ENCODE results near the gene BAG5.
"Not testable (repeated sequence)": the region's sequence is repeated elsewhere in the genome, so short reads cannot be mapped to it uniquely, and the experiment has no call there.

The BAG5 gene

DNA sequence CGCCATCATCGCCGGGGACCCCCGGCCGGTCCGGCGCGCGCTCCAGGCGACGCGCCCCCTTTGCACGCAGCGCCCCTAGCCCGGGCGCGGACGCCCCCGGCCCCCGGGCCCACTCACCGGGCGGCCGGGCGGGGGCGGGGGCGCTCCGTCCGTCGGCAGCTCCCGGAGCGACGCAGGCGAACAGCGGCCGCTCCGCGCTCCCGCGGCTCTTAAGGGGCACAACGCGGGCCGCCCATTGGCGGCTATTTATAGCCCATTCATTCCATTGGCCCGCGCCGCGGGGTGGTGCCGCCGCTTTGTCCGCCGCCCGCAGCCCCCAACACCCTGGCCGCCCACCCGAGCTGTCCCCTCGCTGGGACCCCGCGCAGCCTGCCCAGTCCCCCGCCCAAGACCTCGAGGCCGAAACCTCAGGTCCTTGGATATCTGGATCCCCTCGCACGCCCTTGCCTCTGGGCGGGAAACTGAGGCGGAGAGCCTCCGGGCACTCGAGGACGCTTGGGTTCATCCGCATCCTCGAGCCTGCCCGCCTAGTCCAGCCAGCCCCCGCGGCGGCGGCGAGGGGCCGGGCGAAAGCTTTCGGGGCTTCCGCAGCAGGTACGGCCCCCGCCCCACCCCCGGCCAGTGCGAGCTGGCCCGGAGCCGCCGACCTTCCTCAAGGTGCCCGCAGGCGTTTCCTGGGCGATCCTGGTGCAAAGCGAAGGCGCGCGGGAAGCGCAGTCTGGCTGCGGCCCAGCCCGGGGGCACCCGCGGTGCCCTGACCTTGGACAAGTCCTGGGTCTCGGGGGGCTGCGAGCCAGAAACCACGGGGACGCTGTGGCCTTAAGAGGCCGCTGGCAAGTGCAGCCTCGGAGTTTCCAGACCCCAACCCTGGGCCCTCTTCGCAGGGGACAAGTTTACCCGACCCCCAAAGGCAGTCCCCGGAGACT is 39.5 kb downstream of the BAG5 start, which contains the start of gene CKB:
CKB (minus strand) TSS at position 182 of the 926 bp plus-strand sequence. CDS start 337 bp downstream, outside the sequence.
- DNase-seq (ENCODE audit: low spot score): no peak

DNA sequence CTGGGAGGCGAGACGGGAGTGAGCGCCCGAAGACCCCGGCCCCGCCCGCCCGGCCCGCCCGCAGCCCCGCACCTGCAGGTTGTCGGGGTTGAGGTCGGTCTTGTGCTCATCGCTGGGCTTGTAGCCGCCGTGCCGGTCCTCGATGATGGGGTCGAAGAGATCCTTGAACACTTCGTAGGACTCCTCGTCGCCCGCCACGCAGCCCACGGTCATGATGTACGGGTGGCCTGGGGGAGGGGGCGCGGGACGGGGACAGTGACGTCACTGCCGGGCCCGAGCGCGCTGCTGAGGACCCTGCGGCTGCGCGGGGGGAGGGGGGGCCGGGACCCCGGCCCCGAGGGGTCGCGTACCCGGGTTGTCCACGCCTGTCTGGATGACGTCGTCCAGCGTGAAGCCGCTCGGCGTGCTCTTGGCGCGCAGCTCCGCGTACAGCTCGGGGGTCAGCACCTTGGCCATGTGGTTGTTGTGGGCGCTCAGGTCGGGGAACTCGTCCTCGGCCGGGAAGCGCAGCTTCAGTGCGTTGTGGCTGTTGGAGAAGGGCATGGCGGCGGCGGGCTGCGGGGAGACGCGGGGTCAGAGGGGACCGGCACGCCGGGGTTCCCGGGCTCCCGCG is 40.4 kb downstream of the BAG5 start:
- DNase-seq (ENCODE audit: low spot score): no peak

GRCh38 chr14:103521438-103521950 is 41.0 kb downstream of the BAG5 start:
- no peak for DNase-seq (ENCODE audit: low spot score)

- no peak for DNase-seq (ENCODE audit: low spot score)
Observed at GRCh38 chr14:103520657-103521437, 41.6 kb downstream of the BAG5 start.

DNA sequence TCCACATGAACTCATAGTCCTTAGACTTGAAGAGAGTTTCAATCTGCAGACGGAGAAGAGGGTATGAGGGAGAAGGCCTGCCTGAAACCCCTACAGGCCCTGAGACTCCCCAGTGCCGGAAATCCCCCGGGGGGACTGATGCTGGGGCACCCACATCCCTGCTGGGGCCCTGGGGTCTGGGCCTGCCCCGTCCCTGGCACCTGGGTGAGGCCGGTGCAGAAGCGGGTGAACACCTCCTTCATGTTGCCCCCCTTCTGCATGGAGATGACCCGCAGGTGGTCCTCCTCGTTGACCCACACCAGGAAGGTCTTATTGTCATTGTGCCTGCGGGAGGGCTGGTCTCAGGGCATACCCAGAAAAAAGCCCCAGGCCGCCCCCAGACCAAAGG is 42.2 kb downstream of the BAG5 start:
- no peak for DNase-seq (ENCODE audit: low spot score)

DNA sequence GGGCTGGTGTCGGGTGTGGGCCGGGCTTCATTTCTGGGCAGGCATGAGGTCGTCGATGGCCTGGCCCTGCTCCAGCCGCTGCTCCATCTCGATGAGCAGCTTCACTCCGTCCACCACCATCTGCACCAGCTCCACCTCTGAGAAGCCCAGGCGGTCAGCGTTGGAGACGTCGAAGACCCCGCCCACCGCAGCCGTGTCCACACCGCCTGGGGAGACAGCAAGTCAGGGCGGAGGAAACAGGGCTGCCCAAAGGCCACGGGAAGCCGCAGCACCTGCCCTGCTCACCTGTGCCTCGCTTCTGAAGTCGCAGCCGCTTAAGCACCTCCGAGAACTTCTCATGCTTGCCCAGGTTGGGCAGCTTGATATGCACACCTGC is 42.6 kb downstream of the BAG5 start:
- no peak for DNase-seq (ENCODE audit: low spot score)

DNA sequence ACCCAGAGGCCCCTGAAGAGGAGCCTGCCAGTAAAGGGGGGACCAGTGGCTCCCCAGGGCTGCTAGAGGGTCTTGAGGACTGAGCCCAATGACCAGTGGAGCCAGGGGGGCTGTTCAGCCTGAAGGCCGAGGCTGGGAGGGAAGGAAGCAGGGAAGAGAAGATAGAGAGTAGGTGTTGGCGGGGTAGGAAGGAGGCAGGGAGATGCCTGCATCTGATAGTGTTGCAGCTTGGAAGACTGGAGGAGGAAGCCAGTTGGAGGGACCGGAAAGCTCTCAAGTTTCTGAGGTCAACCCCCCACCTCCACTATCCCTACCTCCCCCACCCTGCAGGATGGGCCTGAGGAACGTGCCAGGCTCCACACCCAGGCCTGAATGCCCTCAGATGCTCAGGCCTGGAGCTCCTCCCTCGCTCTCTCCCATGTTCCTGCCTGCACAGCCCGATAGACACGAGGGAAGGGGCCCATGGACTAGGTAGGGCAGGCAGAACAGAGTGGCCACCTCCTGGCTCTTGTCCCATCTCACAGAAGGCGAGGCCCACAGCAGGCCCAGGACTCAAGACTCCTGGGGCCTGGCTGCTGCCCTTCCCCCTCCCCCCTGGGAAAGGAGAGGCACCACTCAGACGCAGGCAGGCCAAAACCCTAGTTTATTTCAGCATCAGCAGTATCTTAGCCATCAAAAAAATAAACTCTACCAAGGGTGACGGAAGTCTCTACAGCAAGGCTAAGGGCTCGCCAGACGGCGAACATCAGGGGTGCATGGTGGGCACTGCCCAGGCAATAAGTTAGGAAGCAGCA is 43.2 kb downstream of the BAG5 start:
- DNase-seq (ENCODE audit: low spot score): no peak

GRCh38 chr14:103518422-103519042 is 43.9 kb downstream of the BAG5 start:
- DNase-seq (ENCODE audit: low spot score): no peak

DNA sequence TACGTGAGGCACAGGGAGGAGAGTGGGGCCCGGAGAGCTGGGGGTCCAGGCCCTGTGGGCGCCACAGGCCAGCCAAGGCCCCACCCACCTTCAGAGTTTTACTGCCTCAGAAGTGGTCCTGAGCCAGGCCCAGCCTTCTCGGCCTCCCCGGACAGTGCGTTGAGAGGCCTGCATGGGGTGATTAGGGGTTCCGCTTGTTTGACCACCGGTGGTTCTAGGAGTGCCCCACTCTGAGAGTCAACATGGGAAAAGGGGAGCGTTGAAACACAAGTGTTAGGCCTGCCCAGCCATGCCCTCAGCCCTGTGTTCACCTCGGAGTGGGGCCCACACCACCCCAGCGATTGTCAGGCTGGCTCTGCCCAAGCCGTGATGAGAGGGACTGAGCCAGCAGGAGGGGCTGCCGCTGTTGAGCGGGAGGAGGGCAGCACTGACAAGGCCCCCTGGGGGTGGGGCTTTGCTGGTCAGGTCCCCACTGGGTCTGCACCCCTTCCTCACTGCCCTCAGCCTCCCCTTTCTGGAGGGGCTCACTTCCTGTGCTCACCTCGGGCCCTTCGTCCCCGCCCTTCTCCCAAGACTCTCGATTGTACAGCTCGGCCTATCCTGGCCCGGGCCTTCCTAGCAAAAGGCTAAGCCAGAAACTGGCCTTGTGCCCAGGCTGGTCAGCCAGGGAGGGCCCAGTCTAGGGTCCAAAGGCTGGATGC is 44.6 kb downstream of the BAG5 start:
- DNase-seq (ENCODE audit: low spot score): no peak

- DNase-seq (ENCODE audit: low spot score): no peak
Observed at GRCh38 chr14:103517174-103517566, 45.3 kb downstream of the BAG5 start.

DNA sequence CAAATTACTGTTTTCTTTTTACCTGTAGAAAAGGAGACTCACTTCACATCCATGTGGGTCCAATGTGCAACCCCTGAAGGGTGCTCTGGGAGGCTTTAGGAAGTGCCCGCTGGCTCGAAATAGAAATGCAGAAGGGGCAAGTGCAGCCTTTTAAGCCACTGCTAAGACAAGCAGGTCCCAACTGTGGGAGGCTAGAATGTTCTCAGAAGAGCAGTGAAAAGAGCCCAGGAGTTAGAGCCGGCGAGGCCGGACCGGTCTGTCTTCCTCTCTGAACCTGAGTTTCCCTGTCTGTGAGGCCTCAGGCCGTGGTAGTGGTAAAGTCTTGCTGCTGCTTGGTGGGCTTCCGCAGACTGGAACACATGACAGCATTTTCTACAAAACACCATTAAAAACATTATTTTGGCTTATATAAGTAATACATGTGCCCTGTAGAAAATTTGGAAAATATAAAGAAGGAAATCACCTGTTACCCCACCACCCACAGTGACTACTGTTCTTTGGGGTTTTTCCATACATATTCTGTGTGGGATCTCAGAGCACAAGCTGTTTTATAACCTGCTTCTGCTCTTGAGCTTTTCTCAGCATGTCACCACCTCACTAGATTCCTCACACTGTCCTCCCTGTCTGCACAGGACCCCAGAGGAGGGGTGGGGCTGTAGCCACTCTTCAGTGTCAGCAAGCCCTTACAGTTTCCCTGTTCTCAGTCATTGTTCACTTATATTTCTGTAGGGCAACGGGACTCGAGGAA is 45.9 kb downstream of the BAG5 start:
- no peak for DNase-seq (ENCODE audit: low spot score)

DNA sequence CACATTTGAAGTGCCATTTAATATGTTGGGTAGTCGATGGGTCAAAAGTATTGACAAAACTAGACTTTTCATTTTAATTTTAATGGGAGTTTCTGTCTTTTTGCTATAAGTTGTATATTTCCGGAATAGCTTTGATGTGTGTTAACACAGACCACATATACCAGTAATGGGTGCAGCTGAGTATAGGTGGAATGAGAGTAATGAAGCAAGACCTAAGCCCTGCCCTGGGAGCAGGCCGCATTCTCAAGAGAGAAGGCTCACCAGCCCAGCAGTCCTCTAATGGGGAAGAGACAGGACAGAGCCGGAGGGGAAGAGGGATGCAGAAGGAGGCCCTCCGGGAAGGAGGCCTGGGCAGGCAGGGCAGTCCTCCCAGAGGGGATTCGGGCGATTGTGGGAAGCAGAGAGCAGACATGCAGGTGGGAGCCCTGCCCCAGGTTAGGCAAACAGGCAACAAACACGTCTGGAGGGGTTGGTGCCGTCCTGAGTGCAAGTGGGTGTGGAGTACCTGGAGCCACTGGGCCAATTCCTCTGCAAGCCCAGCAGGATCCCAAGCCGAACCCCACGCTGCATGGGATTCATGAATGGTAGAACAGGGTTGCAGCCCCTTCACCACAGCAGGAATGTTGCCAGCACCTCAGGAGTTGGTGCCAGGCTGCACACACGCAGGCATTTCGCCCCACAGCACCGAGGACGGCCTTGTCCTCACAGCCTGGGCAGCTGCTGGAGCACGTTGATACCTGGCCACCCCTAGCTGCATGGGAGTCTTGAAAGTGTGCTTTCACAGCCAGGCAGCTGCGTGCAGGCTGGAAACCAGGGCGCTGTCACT is 47.6 kb downstream of the BAG5 start:
- no peak for DNase-seq (ENCODE audit: low spot score)

DNA sequence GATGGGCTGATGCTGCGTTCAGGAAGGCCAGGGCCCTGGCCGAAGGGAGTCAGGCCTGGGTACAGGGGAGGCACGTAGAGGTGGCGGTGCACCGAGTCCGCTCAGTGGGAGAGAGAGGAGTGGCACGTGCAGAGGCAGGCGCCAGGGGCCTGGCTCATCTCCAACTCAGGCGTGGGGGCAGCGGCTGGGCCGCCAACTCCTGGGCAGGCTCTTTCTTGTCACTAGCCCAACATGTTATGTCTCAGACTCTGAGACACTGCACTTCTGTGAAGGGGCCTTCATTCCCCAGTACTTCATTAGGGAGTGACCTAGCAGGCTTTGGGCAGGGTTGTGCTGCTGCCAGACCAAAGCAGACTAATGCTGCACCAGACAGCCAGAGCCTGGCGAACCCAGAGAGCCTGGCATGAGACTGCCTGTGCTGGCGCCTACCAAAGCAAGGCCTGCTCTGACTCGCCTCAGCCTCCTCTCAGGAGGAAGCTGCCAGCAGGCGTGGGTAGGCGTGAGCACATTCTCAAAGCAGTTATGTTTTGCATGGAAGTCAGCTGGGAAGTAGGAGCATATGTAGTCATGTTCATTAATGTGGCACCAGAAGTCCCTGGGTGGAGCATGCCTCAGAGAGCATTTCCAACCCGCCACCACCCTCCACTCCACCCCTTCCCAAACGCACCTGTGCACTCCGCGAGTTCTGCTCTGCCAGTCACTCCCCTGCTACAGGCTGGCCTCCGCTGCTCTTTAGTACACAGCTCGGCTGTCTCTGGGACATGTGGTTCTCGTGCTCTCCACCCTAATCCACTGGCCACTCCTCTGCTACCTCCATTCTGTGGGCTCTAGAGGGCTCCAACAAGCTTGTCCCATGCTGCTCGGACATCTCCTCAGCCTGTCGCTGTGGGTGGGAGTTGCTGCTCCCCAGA is 49.5 kb downstream of the BAG5 start:
- DNase-seq (ENCODE audit: low spot score): no peak

- DNase-seq (ENCODE audit: low spot score): not testable (repeated sequence)
Observed at GRCh38 chr14:103512180-103512579, 50.3 kb downstream of the BAG5 start.

GRCh38 chr14:103510724-103511693 is 51.4 kb downstream of the BAG5 start:
- DNase-seq (ENCODE audit: low spot score): no peak

DNA sequence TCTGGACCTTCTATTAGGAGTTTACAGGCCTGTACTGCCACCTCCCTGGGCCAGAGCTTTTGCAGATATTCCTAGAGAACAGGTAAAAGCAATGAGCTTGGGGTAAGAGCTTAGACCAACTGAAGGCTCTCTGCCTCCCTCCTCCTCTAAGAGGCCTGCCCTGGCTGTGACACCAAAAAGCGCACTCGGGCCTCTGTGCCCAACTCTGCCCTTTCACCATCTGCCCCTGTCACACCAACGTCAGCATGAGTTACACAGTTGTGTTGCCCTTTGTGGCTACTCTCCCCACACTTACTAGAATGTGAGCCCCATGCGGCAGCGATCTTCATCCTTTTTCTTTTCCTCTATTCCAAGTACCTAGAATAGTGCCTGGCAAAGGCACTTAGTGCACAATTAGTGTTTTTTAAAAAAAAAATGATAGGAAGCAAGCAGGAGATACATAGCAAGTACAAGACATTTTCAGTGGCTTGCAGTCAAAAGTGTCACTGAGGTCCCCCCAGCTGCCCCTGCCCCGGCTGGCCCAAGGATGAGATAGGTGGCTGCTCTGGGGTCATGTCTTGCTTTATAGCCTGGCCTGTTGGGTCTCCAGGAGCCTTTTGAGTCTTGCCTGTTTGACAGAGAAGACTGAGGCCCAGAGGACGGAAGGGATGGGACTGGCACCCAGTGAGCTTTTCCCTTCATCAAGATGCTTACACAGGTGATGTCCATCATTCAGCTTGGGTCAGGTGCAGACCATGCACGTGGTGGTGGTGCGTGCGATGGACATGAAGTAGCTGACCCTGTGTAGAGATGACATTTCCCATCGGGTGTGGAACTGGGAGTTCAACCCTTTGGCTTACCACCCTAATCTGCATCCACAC is 52.4 kb downstream of the BAG5 start:
- no peak for DNase-seq (ENCODE audit: low spot score)
